HCT116 (cell line): ENCODE data around the gene TACR2. TPM values are rescaled to one million over a fixed set of nuclear protein-coding genes. Genes with fewer than 3 reads are reported as not detected.

Experiments used
- ATAC-seq: fragments of 200-7000 bp; cut with Tn5 transposase; 2 replicates; pipeline ENCODE4 v1.9.1; 2020; ENCODE audit warnings: mild to moderate bottlenecking, moderate library complexity
- BruUV-seq: library from RNA; stranded (reverse); fragments of 400-500 nt; replicated peaks from 2 replicates; lab custom pipeline; 2021; lab: Mats Ljungman, UMichigan
- CTCF ChIA-PET: fragments of 300-600 bp; sonication (Branson Sonifier 250); formaldehyde crosslinking; loops from one replicate; lab custom pipeline; 2021; ENCODE audit warnings: antibody characterized with exemption; lab: Charles Lee
- POLR2A ChIA-PET: fragments of 300-600, 350-600 bp; sonication (Branson Sonifier 250); formaldehyde crosslinking; loops from one replicate; lab custom pipeline; 2021; ENCODE audit warnings: antibody characterized with exemption; lab: Charles Lee
- RAD21 ChIA-PET, 2 experiments: fragments of 300-600 bp; sonication (Branson Sonifier 250); formaldehyde crosslinking; loops; one replicate each; lab custom pipeline; 2023; ENCODE audit warnings: low total read pairs in 2 of 2; ENCODE audit not compliant: uncharacterized antibody in 2 of 2, unreplicated experiment in 2 of 2, low non-redundant PET in 1 of 2; lab: Charles Lee
- DNase-seq: peaks from one replicate; pipeline ENCODE4 v3.0.0-alpha.2; 2010; ENCODE audit warnings: low read depth, low spot score
- H2AFZ ChIP-seq: fragments of 200-600 bp; shearing (Covaris generic), sonication (generic); 2 replicates; pipeline ENCODE4 v1.6.1; 2017; ENCODE audit warnings: low read depth, mixed run types, mixed read lengths, antibody characterized with exemption, low read length; ENCODE audit not compliant: poor library complexity, severe bottlenecking
- H3K27ac ChIP-seq: 2 replicates; pipeline ENCODE4 v1.5.1; 2012; ENCODE audit warnings: low read depth, low read length
- H3K27me3 ChIP-seq: fragments of 200-600 bp; sonication (generic); 2 replicates; pipeline ENCODE4 v1.6.1; 2016; ENCODE audit warnings: mixed run types, low read length, mixed read lengths; ENCODE audit not compliant: insufficient read depth
- H3K36me3 ChIP-seq, 2 experiments: fragments of 200-500 bp in 1 of 2; fragments of 200-600 bp in 1 of 2; sonication (Bioruptor generic) in 1 of 2; sonication (generic) in 1 of 2; 2 replicates each; pipeline versions ENCODE4 v1.5.1 to v1.6.1; 2014 to 2016; ENCODE audit warnings: low read length in 2 of 2, inconsistent platforms in 1 of 2, mixed read lengths in 1 of 2, mixed run types in 1 of 2; ENCODE audit not compliant: insufficient read depth in 2 of 2, control insufficient read depth in 1 of 2
- H3K4me1 ChIP-seq, 2 experiments: fragments of 200-600 bp in 1 of 2; sonication (generic) in 1 of 2; 2 replicates each; pipeline versions ENCODE4 v1.5.1 to v1.6.1; 2012 to 2017; ENCODE audit warnings: low read length in 2 of 2, inconsistent platforms in 1 of 2, mild to moderate bottlenecking in 1 of 2, mixed read lengths in 1 of 2, mixed run types in 1 of 2, moderate library complexity in 1 of 2; ENCODE audit not compliant: insufficient read depth in 2 of 2, control insufficient read depth in 1 of 2
- H3K4me2 ChIP-seq: fragments of 200-600 bp; sonication (generic); 2 replicates; pipeline ENCODE4 v1.6.1; 2017; ENCODE audit warnings: mixed run types, low read length, mixed read lengths
- H3K4me3 ChIP-seq, 2 experiments: fragments of 200-600 bp in 1 of 2; sonication (generic) in 1 of 2; replicated peaks in 1 of 2; 2 replicates each; pipeline ENCODE4 v1.5.1; 2011 to 2016; ENCODE audit warnings: low read length in 2 of 2, control low read depth in 1 of 2, low read depth in 1 of 2, mild to moderate bottlenecking in 1 of 2, mixed read lengths in 1 of 2, mixed run types in 1 of 2
- H3K79me2 ChIP-seq: fragments of 200-600 bp; sonication (generic); 2 replicates; pipeline ENCODE4 v1.6.1; 2017; ENCODE audit warnings: mild to moderate bottlenecking, mixed run types, low read length, moderate library complexity, mixed read lengths; ENCODE audit not compliant: insufficient read depth
- H3K9ac ChIP-seq: fragments of 200-600 bp; sonication (generic); 2 replicates; pipeline ENCODE4 v1.6.1; 2016; ENCODE audit warnings: low read length, mixed read lengths
- H3K9me2 ChIP-seq: fragments of 200-600 bp; sonication (generic), shearing (Covaris generic); 2 replicates; pipeline ENCODE4 v1.6.1; 2017; ENCODE audit warnings: mixed run types, mild to moderate bottlenecking, moderate library complexity; ENCODE audit not compliant: insufficient read depth
- H3K9me3 ChIP-seq, 2 experiments: fragments of 200-500 bp in 1 of 2; fragments of 200-600 bp in 1 of 2; sonication (Bioruptor generic) in 1 of 2; sonication (generic) in 1 of 2; 2 replicates each; pipeline ENCODE4 v1.6.1; 2014 to 2017; ENCODE audit warnings: low read length in 2 of 2, mixed read lengths in 2 of 2, inconsistent platforms in 1 of 2, low read depth in 1 of 2, mild to moderate bottlenecking in 1 of 2, mixed run types in 1 of 2, moderate library complexity in 1 of 2; ENCODE audit not compliant: control insufficient read depth in 1 of 2, insufficient read depth in 1 of 2
- H4K20me1 ChIP-seq: fragments of 200-600 bp; sonication (generic), shearing (Covaris generic); 2 replicates; pipeline ENCODE4 v1.6.1; 2017; ENCODE audit warnings: mixed run types, mild to moderate bottlenecking, moderate library complexity; ENCODE audit not compliant: insufficient read depth
- EGR1 ChIP-seq: IDR thresholded peaks from 2 replicates; pipeline ENCODE4 v1.6.1; 2012; ENCODE audit warnings: low read depth
- ELF1 ChIP-seq: IDR thresholded peaks from 2 replicates; pipeline ENCODE4 v1.6.1; 2012; ENCODE audit warnings: low read depth, borderline replicate concordance
- EZH2 ChIP-seq: fragments of 200-600 bp; sonication (generic); IDR thresholded peaks from 2 replicates; pipeline ENCODE4 v1.6.1; 2017; ENCODE audit warnings: antibody characterized with exemption, mixed run types
- EZH2phosphoT487 ChIP-seq: fragments of 200-600 bp; IDR thresholded peaks from 2 replicates; pipeline ENCODE4 v1.6.1; 2018; ENCODE audit warnings: antibody characterized with exemption, borderline replicate concordance
- FOSL1 ChIP-seq: IDR thresholded peaks from 2 replicates; pipeline ENCODE4 v1.6.1; 2012; ENCODE audit warnings: low read depth
- JUND ChIP-seq: IDR thresholded peaks from 2 replicates; pipeline ENCODE4 v1.6.1; 2012
- POLR2A ChIP-seq: IDR thresholded peaks from 2 replicates; pipeline ENCODE4 v1.7.0; 2011; ENCODE audit warnings: borderline replicate concordance; ENCODE audit not compliant: insufficient read depth, insufficient read length; ENCODE audit errors: extremely low read depth
- POLR2AphosphoS5 ChIP-seq: IDR thresholded peaks from 2 replicates; pipeline ENCODE4 v1.6.1; 2011; ENCODE audit warnings: mild to moderate bottlenecking, low read depth, low read length, moderate library complexity
- RAD21 ChIP-seq: IDR thresholded peaks from 2 replicates; pipeline ENCODE4 v1.6.1; 2012; ENCODE audit warnings: low read depth, mild to moderate bottlenecking
- SIN3A ChIP-seq: IDR thresholded peaks from 2 replicates; pipeline ENCODE4 v1.6.1; 2012; ENCODE audit warnings: low read depth
- SRF ChIP-seq: IDR thresholded peaks from 2 replicates; pipeline ENCODE4 v1.6.1; 2012; ENCODE audit warnings: low read depth
- TCF7L2 ChIP-seq: IDR thresholded peaks from 2 replicates; pipeline ENCODE4 v1.7.0; 2011; ENCODE audit warnings: borderline replicate concordance, inconsistent platforms; ENCODE audit not compliant: insufficient read depth, insufficient read length; ENCODE audit errors: extremely low read depth
- YY1 ChIP-seq: IDR thresholded peaks from 2 replicates; pipeline ENCODE4 v1.6.1; 2011; ENCODE audit warnings: low read length, low read depth, moderate library complexity, mild to moderate bottlenecking; ENCODE audit not compliant: insufficient replicate concordance; ENCODE audit errors: extremely low read depth
- intact Hi-C: fragments of 100-400 bp; cut with micrococcal nuclease; formaldehyde crosslinking; loops from 2 replicates; pipeline ENCODE4 v1.10.0; 2022
- total RNA-seq: library from RNA; stranded (reverse); gene quantifications from one replicate; pipeline ENCODE4 v1.2.1, GENCODE V29; 2021; ENCODE audit not compliant: unreplicated experiment
- TF ChIP-seq, protein P1 (sequence below), 3 experiments: fragments of 200-600 bp in 1 of 3; sonication (generic) in 1 of 3; IDR thresholded peaks in 2 of 3; conservative IDR thresholded peaks in 1 of 3; 2 replicates each; pipeline ENCODE4 v1.5.1; 2012 to 2017; ENCODE audit warnings: low read depth in 2 of 3, low read length in 2 of 3, antibody characterized with exemption in 1 of 3, borderline replicate concordance in 1 of 3, control low read depth in 1 of 3, mild to moderate bottlenecking in 1 of 3, mixed read lengths in 1 of 3, mixed run types in 1 of 3, moderate library complexity in 1 of 3; ENCODE audit not compliant: insufficient read depth in 1 of 3
- TF ChIP-seq, protein P2 (sequence below): IDR thresholded peaks from 2 replicates; pipeline ENCODE4 v1.6.1; 2012
- TF ChIP-seq, protein P3 (sequence below): IDR thresholded peaks from 2 replicates; pipeline ENCODE4 v1.6.1; 2011; ENCODE audit warnings: mild to moderate bottlenecking, low read length, moderate library complexity; ENCODE audit not compliant: insufficient replicate concordance; ENCODE audit errors: extremely low read depth
- TF ChIP-seq, protein P4 (sequence below): IDR thresholded peaks from 2 replicates; pipeline ENCODE4 v1.6.1; 2012; ENCODE audit warnings: low read depth

The TACR2 gene
- total RNA-seq, 1 experiment from 2014 or later: not detected

DNA sequence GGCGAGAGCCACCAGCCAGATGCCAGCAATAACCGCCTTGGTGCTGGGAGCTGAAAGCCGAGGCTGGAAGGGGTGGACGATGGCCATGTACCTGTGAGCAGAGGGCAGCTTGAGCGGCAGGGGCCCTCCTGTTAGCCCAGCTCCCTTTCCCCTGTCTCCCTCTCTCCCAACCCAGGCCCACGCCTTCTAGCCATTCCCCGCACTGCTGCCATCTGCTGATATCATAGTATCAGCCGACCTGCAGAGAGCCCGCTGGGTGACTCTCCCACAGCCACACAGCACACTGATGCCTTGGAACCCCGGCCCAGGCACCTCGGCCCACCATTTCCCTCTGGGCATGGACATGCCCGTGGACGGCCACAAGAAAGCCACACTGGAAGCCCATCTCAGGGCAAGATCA, 1.7 kb downstream of the TACR2 start:
- ATAC-seq (no peak), DNase-seq (no peak)
- ChIA-PET RAD21 (no interaction called here), POLR2A (no interaction called here), CTCF (no interaction called here)
- no peaks in the 10 kb centered on the region for H3K9me2 ChIP-seq
- H3K4me3 ChIP-seq: no peak overlapping the region
- BruUV-seq: no TSS peak
- no peak overlapping the region for H3K4me2 ChIP-seq
- no peaks in the 10 kb centered on the region for H3K27me3 ChIP-seq
- H3K4me1 ChIP-seq: peaks cover 3 to 15% of the 10 kb centered on the region in 2 experiments; a peak in 2 of 4 replicates
- no peak overlapping the region for H3K27ac ChIP-seq
- no peaks in the 10 kb centered on the region for H4K20me1 ChIP-seq
- no peaks in the 10 kb centered on the region for H3K9me3 ChIP-seq
- no peaks in the 10 kb centered on the region for H3K36me3 ChIP-seq
- no peak overlapping the region for H3K9ac ChIP-seq
- intact Hi-C loops: no loop called here
- H3K79me2 ChIP-seq: no peaks in the 10 kb centered on the region
- no peak overlapping the region for H2AFZ ChIP-seq
- no peak for TF ChIP-seq POLR2A
- TF ChIP-seq SRF: no peak
- TF ChIP-seq, protein P1, sequence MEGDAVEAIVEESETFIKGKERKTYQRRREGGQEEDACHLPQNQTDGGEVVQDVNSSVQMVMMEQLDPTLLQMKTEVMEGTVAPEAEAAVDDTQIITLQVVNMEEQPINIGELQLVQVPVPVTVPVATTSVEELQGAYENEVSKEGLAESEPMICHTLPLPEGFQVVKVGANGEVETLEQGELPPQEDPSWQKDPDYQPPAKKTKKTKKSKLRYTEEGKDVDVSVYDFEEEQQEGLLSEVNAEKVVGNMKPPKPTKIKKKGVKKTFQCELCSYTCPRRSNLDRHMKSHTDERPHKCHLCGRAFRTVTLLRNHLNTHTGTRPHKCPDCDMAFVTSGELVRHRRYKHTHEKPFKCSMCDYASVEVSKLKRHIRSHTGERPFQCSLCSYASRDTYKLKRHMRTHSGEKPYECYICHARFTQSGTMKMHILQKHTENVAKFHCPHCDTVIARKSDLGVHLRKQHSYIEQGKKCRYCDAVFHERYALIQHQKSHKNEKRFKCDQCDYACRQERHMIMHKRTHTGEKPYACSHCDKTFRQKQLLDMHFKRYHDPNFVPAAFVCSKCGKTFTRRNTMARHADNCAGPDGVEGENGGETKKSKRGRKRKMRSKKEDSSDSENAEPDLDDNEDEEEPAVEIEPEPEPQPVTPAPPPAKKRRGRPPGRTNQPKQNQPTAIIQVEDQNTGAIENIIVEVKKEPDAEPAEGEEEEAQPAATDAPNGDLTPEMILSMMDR (IDR thresholded peaks at IDR 0.05 in 2 of 3, conservative IDR thresholded peaks at IDR 0.05 in 1 of 3; ENCODE audit: borderline replicate concordance in 1 of 3, insufficient read depth in 1 of 3, low read depth in 2 of 3, low read length in 2 of 3): no peak
- TF ChIP-seq SIN3A: no peak
- TF ChIP-seq EZH2phosphoT487: no peak
- TF ChIP-seq, protein P2, sequence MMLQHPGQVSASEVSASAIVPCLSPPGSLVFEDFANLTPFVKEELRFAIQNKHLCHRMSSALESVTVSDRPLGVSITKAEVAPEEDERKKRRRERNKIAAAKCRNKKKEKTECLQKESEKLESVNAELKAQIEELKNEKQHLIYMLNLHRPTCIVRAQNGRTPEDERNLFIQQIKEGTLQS: no peak
- TF ChIP-seq TCF7L2: no peak
- TF ChIP-seq, protein P3, sequence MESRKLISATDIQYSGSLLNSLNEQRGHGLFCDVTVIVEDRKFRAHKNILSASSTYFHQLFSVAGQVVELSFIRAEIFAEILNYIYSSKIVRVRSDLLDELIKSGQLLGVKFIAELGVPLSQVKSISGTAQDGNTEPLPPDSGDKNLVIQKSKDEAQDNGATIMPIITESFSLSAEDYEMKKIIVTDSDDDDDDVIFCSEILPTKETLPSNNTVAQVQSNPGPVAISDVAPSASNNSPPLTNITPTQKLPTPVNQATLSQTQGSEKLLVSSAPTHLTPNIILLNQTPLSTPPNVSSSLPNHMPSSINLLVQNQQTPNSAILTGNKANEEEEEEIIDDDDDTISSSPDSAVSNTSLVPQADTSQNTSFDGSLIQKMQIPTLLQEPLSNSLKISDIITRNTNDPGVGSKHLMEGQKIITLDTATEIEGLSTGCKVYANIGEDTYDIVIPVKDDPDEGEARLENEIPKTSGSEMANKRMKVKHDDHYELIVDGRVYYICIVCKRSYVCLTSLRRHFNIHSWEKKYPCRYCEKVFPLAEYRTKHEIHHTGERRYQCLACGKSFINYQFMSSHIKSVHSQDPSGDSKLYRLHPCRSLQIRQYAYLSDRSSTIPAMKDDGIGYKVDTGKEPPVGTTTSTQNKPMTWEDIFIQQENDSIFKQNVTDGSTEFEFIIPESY: no peak
- no peak for TF ChIP-seq EGR1
- TF ChIP-seq, protein P4, sequence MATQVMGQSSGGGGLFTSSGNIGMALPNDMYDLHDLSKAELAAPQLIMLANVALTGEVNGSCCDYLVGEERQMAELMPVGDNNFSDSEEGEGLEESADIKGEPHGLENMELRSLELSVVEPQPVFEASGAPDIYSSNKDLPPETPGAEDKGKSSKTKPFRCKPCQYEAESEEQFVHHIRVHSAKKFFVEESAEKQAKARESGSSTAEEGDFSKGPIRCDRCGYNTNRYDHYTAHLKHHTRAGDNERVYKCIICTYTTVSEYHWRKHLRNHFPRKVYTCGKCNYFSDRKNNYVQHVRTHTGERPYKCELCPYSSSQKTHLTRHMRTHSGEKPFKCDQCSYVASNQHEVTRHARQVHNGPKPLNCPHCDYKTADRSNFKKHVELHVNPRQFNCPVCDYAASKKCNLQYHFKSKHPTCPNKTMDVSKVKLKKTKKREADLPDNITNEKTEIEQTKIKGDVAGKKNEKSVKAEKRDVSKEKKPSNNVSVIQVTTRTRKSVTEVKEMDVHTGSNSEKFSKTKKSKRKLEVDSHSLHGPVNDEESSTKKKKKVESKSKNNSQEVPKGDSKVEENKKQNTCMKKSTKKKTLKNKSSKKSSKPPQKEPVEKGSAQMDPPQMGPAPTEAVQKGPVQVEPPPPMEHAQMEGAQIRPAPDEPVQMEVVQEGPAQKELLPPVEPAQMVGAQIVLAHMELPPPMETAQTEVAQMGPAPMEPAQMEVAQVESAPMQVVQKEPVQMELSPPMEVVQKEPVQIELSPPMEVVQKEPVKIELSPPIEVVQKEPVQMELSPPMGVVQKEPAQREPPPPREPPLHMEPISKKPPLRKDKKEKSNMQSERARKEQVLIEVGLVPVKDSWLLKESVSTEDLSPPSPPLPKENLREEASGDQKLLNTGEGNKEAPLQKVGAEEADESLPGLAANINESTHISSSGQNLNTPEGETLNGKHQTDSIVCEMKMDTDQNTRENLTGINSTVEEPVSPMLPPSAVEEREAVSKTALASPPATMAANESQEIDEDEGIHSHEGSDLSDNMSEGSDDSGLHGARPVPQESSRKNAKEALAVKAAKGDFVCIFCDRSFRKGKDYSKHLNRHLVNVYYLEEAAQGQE: no peak
- no peak for TF ChIP-seq EZH2
- no peak for TF ChIP-seq RAD21
- TF ChIP-seq JUND: no peak
- TF ChIP-seq ELF1: no peak
- no peak for TF ChIP-seq YY1
- TF ChIP-seq FOSL1: no peak
- TF ChIP-seq POLR2AphosphoS5: no peak
- TF ChIP-seq, all 23 proteins: peak for 0
